NCI-H1694 treated with DMSO at 0.1 percent for 48 hours (cell line): Measurements from ENCODE around the gene SEC23B.

Experiments
- DNase-seq: peaks from one replicate; lab custom pipeline; 2025; lab: John Stamatoyannopoulos, UW

SEC23B gene

GRCh38 chr20:18587665-18588573 is 80.2 kb downstream of the SEC23B start, which contains the start of gene DTD1:
DTD1 (plus strand) TSS chr20:18588054; CDS start chr20:18588073, 19 bp downstream.
- DNase-seq = peak; percentile 48

GRCh38 chr20:18588574-18588933 is 80.8 kb downstream of the SEC23B start:
- no peak for DNase-seq

GRCh38 chr20:18589941-18590674 is 82.4 kb downstream of the SEC23B start:
- no peak for DNase-seq

GRCh38 chr20:18596270-18596669 is 88.5 kb downstream of the SEC23B start:
- no peak for DNase-seq

- no peak for DNase-seq
These were observed 102.0 kb downstream of the SEC23B start for GRCh38 chr20:18609741-18610140.
